ENCODE data around the gene PTPRO.

Gene PTPRO

GRCh38 chr12:15322164-15323061 is at the start of gene PTPRO:
TSS of gene PTPRO (plus strand) at chr12:15322508.
- DNase-seq (ENCODE audit: low read depth), result no peak

- no peak for DNase-seq (ENCODE audit: low read depth)
These were observed 48.4 kb upstream of the PTPRO start for GRCh38 chr12:15273896-15274295.

GRCh38 chr12:15274561-15274967 is 47.7 kb upstream of the PTPRO start:
- DNase-seq (ENCODE audit: low read depth), result no peak

- DNase-seq (ENCODE audit: low read depth), result no peak
These were observed 46.1 kb upstream of the PTPRO start for GRCh38 chr12:15276088-15276698.

DNA sequence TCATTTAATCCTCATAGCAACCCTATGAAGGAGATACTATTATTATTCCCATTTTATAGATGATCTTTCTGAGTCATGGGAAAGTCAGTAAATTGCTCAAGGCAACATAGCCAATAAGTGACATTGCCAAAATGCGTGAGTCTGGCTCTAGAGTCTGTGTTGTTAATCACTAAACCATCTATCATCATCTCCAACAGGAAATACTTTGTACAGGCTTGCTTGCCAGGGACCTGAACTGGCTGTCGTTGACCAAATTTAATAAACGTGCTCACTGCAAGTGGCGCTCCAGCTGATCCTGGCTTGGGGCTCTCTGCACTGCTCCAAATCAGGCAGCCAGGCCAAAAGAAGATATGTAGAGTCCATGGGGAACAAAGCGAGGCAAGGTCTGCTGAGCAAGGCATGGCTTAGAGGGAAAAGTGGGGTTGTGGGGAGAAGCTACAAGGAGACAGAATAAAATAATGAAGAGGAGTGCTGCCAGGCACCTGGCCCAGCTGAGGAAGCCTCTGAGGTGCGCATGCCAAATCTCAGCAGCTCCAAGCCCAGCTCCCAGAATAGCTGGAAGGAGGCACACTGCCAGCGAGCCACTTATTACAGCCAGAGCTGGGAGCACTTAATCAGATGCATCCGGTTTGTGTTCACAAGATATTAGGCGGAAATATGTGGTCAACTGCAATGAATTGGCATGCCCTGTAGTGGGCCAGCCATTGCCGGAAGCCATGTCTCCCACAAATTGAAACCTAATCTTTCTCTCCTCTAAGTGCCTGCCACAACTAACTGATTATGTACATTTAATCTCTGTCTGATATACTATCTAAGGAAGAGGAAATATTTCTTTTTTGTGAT is 43.3 kb upstream of the PTPRO start:
- DNase-seq (ENCODE audit: low read depth), result no peak

GRCh38 chr12:15280930-15281329 is 41.4 kb upstream of the PTPRO start:
- DNase-seq (ENCODE audit: low read depth), result no peak

- DNase-seq (ENCODE audit: low read depth), result no peak
These were observed 33.1 kb upstream of the PTPRO start for GRCh38 chr12:15289192-15289591.

DNA sequence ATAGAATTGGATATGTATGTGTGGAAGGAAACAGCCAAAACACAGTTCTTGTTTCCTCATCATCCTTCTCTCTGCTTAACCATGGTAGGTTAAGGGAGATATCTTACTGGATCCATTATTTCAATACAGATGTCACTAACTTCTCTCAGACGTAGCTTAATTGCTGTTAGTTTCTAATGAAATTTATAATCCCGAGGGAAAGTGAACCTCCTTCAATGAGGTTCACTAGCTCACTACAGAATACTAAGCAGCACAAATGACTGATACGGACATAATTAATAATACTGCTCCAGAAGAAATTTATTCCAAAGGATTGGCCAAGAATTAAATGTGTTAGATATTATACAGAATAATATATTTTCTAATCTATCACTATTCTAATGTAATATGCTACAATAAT is 28.6 kb upstream of the PTPRO start:
- no peak for DNase-seq (ENCODE audit: low read depth)

DNA sequence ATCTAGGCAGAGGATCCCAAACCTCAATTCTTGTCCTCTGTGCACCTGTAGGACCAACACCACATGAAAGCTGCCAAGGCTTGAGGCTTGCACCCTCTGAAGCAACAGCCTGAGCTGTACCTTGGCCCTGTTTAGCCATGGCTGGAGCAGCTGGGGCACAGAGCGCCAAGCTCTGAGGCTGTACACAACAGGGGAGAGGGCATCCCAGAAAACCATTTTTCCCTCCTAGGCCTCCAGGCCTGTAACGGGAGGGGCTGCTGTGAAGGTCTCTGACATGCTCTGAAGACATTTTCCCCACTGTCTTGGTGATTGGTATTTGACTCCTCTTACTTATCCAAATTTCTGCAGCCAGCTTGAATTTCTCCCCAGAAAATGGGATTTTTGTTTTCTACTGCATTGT is 22.4 kb upstream of the PTPRO start:
- no peak for DNase-seq (ENCODE audit: low read depth)

DNA sequence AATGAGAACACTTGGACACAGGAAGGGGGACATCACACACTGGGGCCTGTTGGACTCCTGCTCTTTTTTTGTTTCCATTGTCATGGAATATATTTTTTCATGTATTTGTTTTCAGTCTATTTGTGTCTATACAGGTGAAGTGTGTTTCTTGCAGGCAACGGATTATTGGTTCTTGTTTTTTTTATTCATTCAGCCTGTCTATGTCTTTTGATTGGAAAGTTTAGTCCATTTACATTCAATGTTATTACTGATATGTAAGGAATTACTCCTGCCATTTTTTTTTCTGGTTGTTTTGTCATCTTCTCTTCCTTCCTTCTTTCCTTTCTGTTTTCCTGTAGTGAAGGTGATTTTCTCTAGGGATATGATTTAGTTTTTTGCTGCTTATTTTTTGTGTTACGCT is 18.0 kb upstream of the PTPRO start:
- DNase-seq (ENCODE audit: low read depth), result no peak

DNA sequence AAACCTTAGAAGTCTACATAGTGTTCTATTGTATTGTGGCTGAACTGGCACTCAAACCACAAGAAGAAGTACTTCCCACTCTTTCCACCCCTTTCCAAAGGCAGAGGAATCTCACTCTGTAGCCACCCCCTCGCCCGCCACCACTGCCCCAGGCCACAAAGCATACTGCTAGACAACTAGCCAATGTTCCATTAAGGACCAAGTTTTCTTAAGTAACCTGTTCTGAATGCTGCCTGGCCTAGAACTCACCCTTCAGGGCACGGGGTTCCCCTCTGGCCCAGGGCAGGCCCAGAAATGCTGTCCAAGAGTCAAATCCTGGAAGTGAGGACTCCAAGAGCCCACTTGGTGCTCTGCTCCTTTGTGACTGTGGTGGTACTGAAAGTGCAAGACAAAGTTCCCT is 15.7 kb upstream of the PTPRO start:
- DNase-seq (ENCODE audit: low read depth), result no peak

- no peak for DNase-seq (ENCODE audit: low read depth)
These were observed 15.2 kb upstream of the PTPRO start for GRCh38 chr12:15307079-15307478.

DNA sequence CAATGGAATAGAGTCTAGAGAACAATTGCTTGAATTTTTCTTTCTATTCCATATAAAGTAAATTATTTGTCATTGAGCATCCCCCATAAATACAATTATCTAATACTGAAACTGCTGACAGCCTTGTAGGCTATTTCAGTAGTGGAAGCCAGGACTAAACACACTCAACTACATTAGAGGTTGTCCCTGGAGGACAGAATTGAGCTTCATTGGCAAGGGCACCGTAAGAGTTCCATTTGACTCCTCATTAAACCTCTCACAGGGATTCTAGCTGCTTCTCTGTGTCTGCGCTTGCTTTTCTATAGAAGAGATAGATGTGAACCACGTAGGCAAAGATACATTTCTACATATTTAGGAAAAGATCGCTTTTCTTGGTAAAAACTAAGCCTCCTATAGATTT is 3.5 kb upstream of the PTPRO start:
- DNase-seq (ENCODE audit: low read depth), result no peak

GRCh38 chr12:15320881-15321280 is 1.4 kb upstream of the PTPRO start:
- no peak for DNase-seq (ENCODE audit: low read depth)

DNA sequence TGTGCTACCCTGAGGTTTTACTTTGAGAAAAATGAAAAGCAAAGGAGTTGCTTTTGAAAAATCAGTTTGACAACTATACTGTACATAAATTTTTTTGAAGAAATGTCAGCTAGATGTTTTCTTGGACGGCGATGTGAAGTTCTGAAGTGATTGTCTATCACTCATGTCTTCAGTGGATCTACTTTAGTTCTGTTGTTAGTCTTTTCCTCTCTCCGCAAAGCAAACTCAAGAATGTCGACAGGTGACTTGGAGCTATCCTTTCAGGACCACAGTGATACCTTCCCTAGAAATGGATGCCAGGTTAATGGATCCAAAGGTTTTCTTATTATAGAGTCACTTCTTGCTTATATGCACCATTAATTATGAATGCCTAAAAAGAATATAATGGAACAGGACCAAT is 1.2 kb downstream of the PTPRO start:
- no peak for DNase-seq (ENCODE audit: low read depth)

GRCh38 chr12:15329891-15330290 is 7.6 kb downstream of the PTPRO start:
- no peak for DNase-seq (ENCODE audit: low read depth)

DNA sequence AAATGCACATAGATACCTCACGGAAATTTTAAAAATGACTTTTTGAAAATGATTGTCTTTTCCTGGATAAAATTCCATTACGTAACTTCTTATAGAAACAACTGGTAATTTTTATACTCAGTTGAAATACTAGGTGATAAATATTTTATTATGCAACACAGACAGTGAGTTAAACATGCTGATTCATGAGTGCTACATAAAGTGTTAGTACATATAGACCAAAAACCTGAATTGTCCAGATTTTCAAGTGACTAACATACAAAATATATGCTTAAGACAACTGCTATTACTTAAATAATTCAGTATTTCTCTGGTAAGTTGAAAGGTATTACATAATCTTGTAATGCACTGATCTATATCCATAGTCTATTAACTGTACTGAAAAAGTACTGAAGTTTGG is 11.9 kb downstream of the PTPRO start:
- DNase-seq (ENCODE audit: low read depth), result no peak

GRCh38 chr12:15335959-15336358 is 13.7 kb downstream of the PTPRO start:
- no peak for DNase-seq (ENCODE audit: low read depth)

GRCh38 chr12:15336768-15337553 is 14.7 kb downstream of the PTPRO start:
- no peak for DNase-seq (ENCODE audit: low read depth)

GRCh38 chr12:15341371-15341770 is 19.1 kb downstream of the PTPRO start:
- DNase-seq (ENCODE audit: low read depth), result no peak

DNA sequence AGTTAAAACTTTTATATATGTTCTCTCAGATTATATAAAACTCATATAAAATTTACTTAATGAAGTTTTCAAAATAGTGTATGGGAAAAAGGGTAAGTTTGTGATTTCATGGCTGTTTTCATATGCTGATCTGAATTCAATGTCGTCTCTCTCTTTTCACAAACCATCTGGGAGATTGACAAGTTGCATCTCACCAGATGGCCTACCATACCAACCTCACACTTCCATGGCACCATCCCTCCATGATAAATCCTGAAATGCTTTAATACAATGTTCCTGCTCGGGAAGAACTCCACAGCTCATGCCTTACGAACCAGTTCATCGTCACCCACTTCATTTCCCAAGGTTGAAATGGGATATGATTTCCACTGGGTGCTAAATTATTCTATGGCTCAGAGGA is 22.3 kb downstream of the PTPRO start:
- no peak for DNase-seq (ENCODE audit: low read depth)

GRCh38 chr12:15346488-15346887 is 24.2 kb downstream of the PTPRO start:
- DNase-seq (ENCODE audit: low read depth), result no peak
